Bronchial smooth muscle cell (primary cell): ENCODE data around the gene WDFY3. TPM values are rescaled to one million over a fixed set of nuclear protein-coding genes. Genes with fewer than 3 reads are reported as not detected.

Experiments
- total RNA-seq: library from RNA; depleted of rRNA; stranded (reverse); fragments of >200 nt; gene quantifications from 2 replicates; pipeline ENCODE4 v1.2.1, GENCODE V29; 2014

The WDFY3 gene
- total RNA-seq, result 42.1 and 46.2 TPM in 2 replicates

GRCh38 chr4:84966382-84967242 lies at the start of gene WDFY3:
Gene WDFY3 (minus strand): TSS chr4:84966690. CDS start chr4:84860591, 106,099 bp downstream.

